Loucy (cell line): ENCODE data around the gene GIGYF1.

Experiments used
- CTCF ChIP-seq: fragments of 200-600 bp; sonication (generic); conservative IDR thresholded peaks from 2 replicates; pipeline ENCODE4 v1.5.1; 2014; ENCODE audit warnings: mild to moderate bottlenecking, antibody characterized with exemption, low read length
- EZH2phosphoT487 ChIP-seq: fragments of 200-600 bp; IDR thresholded peaks from 2 replicates; pipeline ENCODE4 v1.6.1; 2018; ENCODE audit warnings: antibody characterized with exemption, mild to moderate bottlenecking, moderate library complexity, borderline replicate concordance

- no peak for TF ChIP-seq CTCF
- TF ChIP-seq EZH2phosphoT487, result no peak
Observed at GRCh38 chr7:100680576-100681271, 13.3 kb downstream of the GIGYF1 start.
